H9 (cell line): ENCODE measurements around the gene SMAD6. TPM values are rescaled to one million over a fixed set of nuclear protein-coding genes. Genes with fewer than 3 reads are reported as not detected.

Source experiments
- DNase-seq: peaks from one replicate; pipeline ENCODE4 v3.0.0-alpha.2; 2017
- H2AFZ ChIP-seq: one replicate; pipeline ENCODE4 v1.6.1; 2013; ENCODE audit warnings: mild to moderate bottlenecking, low read length, control low read depth, moderate library complexity
- H2AK5ac ChIP-seq: 2 replicates; pipeline ENCODE4 v1.6.1; 2013; ENCODE audit warnings: low read length, control low read depth, mixed read lengths; ENCODE audit not compliant: insufficient read length
- H2BK120ac ChIP-seq: one replicate; pipeline ENCODE4 v1.6.1; 2013; ENCODE audit warnings: low read depth, mild to moderate bottlenecking, low read length, control low read depth, inconsistent platforms; ENCODE audit not compliant: poor library complexity, severe bottlenecking
- H2BK12ac ChIP-seq: 2 replicates; pipeline ENCODE4 v1.6.1; 2013; ENCODE audit warnings: low read length, control low read depth, mixed read lengths, low read depth; ENCODE audit not compliant: insufficient read length
- H2BK15ac ChIP-seq: 2 replicates; pipeline ENCODE4 v1.6.1; 2013; ENCODE audit warnings: low read depth, low read length, control low read depth
- H2BK20ac ChIP-seq: one replicate; pipeline ENCODE4 v1.6.1; 2013; ENCODE audit warnings: low read depth, mild to moderate bottlenecking, low read length, control low read depth, inconsistent platforms; ENCODE audit not compliant: poor library complexity, severe bottlenecking
- H2BK5ac ChIP-seq: 2 replicates; pipeline ENCODE4 v1.6.1; 2013; ENCODE audit warnings: low read length, control low read depth, mixed read lengths; ENCODE audit not compliant: insufficient read length
- H3K14ac ChIP-seq: 2 replicates; pipeline ENCODE4 v1.6.1; 2013; ENCODE audit warnings: low read length, control low read depth; ENCODE audit not compliant: insufficient read depth
- H3K18ac ChIP-seq: 2 replicates; pipeline ENCODE4 v1.6.1; 2013; ENCODE audit warnings: low read depth, mild to moderate bottlenecking, mixed read lengths, low read length, control low read depth; ENCODE audit not compliant: insufficient read length
- H3K23ac ChIP-seq: 2 replicates; pipeline ENCODE4 v1.6.1; 2013; ENCODE audit warnings: low read length, control low read depth, mixed read lengths, low read depth; ENCODE audit not compliant: insufficient read length
- H3K23me2 ChIP-seq: 2 replicates; pipeline ENCODE4 v1.6.1; 2013; ENCODE audit warnings: low read depth, mild to moderate bottlenecking, mixed read lengths, low read length, control low read depth; ENCODE audit not compliant: insufficient read length, poor library complexity, severe bottlenecking
- H3K27ac ChIP-seq: 2 replicates; pipeline ENCODE4 v1.5.1; 2013; ENCODE audit warnings: low read length, control low read depth, mixed read lengths, low read depth; ENCODE audit not compliant: insufficient read length
- H3K27me3 ChIP-seq: 2 replicates; pipeline ENCODE4 v1.6.1; 2013; ENCODE audit warnings: low read length, control low read depth, inconsistent platforms; ENCODE audit not compliant: insufficient read depth
- H3K4ac ChIP-seq: 2 replicates; pipeline ENCODE4 v1.6.1; 2013; ENCODE audit warnings: low read depth, mild to moderate bottlenecking, control low read depth, inconsistent platforms, low read length, moderate library complexity
- H3K4me1 ChIP-seq: 2 replicates; pipeline ENCODE4 v1.6.1; 2013; ENCODE audit warnings: low read length, control low read depth, inconsistent platforms; ENCODE audit not compliant: insufficient read depth
- H3K4me2 ChIP-seq: 2 replicates; pipeline ENCODE4 v1.6.1; 2013; ENCODE audit warnings: low read length, control low read depth, mixed read lengths; ENCODE audit not compliant: insufficient read length, insufficient read depth
- H3K56ac ChIP-seq: 2 replicates; pipeline ENCODE4 v1.6.1; 2013; ENCODE audit warnings: low read depth, mild to moderate bottlenecking, mixed read lengths, low read length, control low read depth; ENCODE audit not compliant: insufficient read length
- H3K79me1 ChIP-seq: 2 replicates; pipeline ENCODE4 v1.6.1; 2013; ENCODE audit warnings: low read depth, mild to moderate bottlenecking, moderate library complexity, low read length, control low read depth, inconsistent platforms; ENCODE audit not compliant: insufficient read depth, poor library complexity, severe bottlenecking
- H3K79me2 ChIP-seq: 2 replicates; pipeline ENCODE4 v1.6.1; 2013; ENCODE audit warnings: low read length, control low read depth, inconsistent platforms; ENCODE audit not compliant: insufficient read depth
- H3K9ac ChIP-seq: 2 replicates; pipeline ENCODE4 v1.6.1; 2013; ENCODE audit warnings: low read length, control low read depth, mixed read lengths; ENCODE audit not compliant: insufficient read length; ENCODE audit errors: extremely low read depth
- H3K9me3 ChIP-seq: one replicate; pipeline ENCODE4 v1.6.1; 2013; ENCODE audit warnings: low read depth, low read length, inconsistent platforms; ENCODE audit not compliant: control insufficient read depth
- H3T11ph ChIP-seq: one replicate; pipeline ENCODE4 v1.6.1; 2013; ENCODE audit warnings: mild to moderate bottlenecking, low read length, control low read depth, inconsistent platforms
- H4K20me1 ChIP-seq: one replicate; pipeline ENCODE4 v1.6.1; 2013; ENCODE audit not compliant: control insufficient read depth, insufficient read length, insufficient read depth
- H4K5ac ChIP-seq: 2 replicates; pipeline ENCODE4 v1.6.1; 2013; ENCODE audit warnings: low read depth, mild to moderate bottlenecking, mixed read lengths, low read length, control low read depth; ENCODE audit not compliant: insufficient read length
- H4K8ac ChIP-seq: replicated peaks from 2 replicates; pipeline ENCODE4 v1.6.1; 2013; ENCODE audit warnings: low read length, control low read depth, mixed read lengths, low read depth; ENCODE audit not compliant: insufficient read length
- H4K91ac ChIP-seq: 2 replicates; pipeline ENCODE4 v1.6.1; 2013; ENCODE audit warnings: low read depth, mild to moderate bottlenecking, moderate library complexity, mixed read lengths, low read length, control low read depth; ENCODE audit not compliant: insufficient read length
- H3K27ac Mint-ChIP-seq, 3 experiments: 2 replicates in 2 of 3; 3 replicates in 1 of 3; pipeline ENCODE4 v1.8.0; 2020 to 2021; ENCODE audit warnings: mixed read lengths in 3 of 3, mild to moderate bottlenecking in 1 of 3, moderate library complexity in 1 of 3
- H3K27me3 Mint-ChIP-seq: 2 replicates; pipeline ENCODE4 v1.8.0; 2021; ENCODE audit warnings: low read depth, mild to moderate bottlenecking, moderate library complexity, mixed read lengths
- H3K36me3 Mint-ChIP-seq, 3 experiments: 2 replicates in 2 of 3; 3 replicates in 1 of 3; pipeline ENCODE4 v1.8.0; 2020 to 2021; ENCODE audit warnings: low read depth in 3 of 3, mixed read lengths in 3 of 3; ENCODE audit not compliant: insufficient read depth in 1 of 3
- H3K4me1 Mint-ChIP-seq, 2 experiments: 2 replicates each; pipeline ENCODE4 v1.8.0; 2020; ENCODE audit warnings: mixed read lengths in 2 of 2
- H3K4me3 Mint-ChIP-seq, 2 experiments: 2 replicates in 1 of 2; 3 replicates in 1 of 2; pipeline ENCODE4 v1.8.0; 2020 to 2021; ENCODE audit warnings: mild to moderate bottlenecking in 2 of 2, mixed read lengths in 2 of 2, moderate library complexity in 1 of 2
- H3K9me3 Mint-ChIP-seq, 2 experiments: 2 replicates in 1 of 2; 3 replicates in 1 of 2; pipeline ENCODE4 v1.8.0; 2020; ENCODE audit warnings: mild to moderate bottlenecking in 2 of 2, mixed read lengths in 2 of 2, moderate library complexity in 1 of 2
- CTCF ChIP-seq: fragments of 200-600 bp; sonication (generic); conservative IDR thresholded peaks from 3 replicates; pipeline ENCODE4 v1.8.0; 2021; ENCODE audit warnings: antibody characterized with exemption, mild to moderate bottlenecking
- WGBS: extraction: QIAGEN DNeasy Blood & Tissue Kit; methylation state at CpG from one replicate; pipeline ENCODE4 v1.1.7; 2013; ENCODE audit warnings: missing lambda C conversion rate, low lambda C conversion rate, mixed read lengths; ENCODE audit not compliant: insufficient read length; ENCODE audit errors: extremely low coverage; 5-methylcytosine and 5-hydroxymethylcytosine counted together
- total RNA-seq: library from RNA; stranded (reverse); gene quantifications from 2 replicates; pipeline ENCODE4 v1.2.1, GENCODE V29; 2021

The SMAD6 gene
- total RNA-seq, 1 experiment from 2014 or later, result 6.0 TPM

- H3K27ac Mint-ChIP-seq, result no peak overlapping the region; a peak in 2 of 7 replicates
- H3K9me3 Mint-ChIP-seq, result peaks cover 6 to 10% of the 10 kb centered on the region in 2 experiments; a peak in 4 of 5 replicates
- TF ChIP-seq CTCF, result no peak
- Histone ChIP-seq H3K4ac (no peak overlapping the region), H3K9me3 (no peaks in the 10 kb centered on the region), H3K79me2 (no peaks in the 10 kb centered on the region), H3K4me1 (peaks cover 9% of the 10 kb centered on the region; the same call in 1 of the 2 replicates), H3K4me2 (no peak overlapping the region), H3K23ac (no peak overlapping the region), H3K14ac (no peak overlapping the region; the same call in 1 of the 2 replicates), H2BK20ac (no peak overlapping the region), H2BK120ac (no peak overlapping the region), H2BK15ac (no peak overlapping the region), H3T11ph (no peak overlapping the region), H4K8ac (no peak overlapping the region), H3K27me3 (no peaks in the 10 kb centered on the region), H4K91ac (no peak overlapping the region), H3K56ac (no peak overlapping the region), H3K9ac (no peak overlapping the region), H3K23me2 (no peaks in the 10 kb centered on the region), H4K20me1 (no peaks in the 10 kb centered on the region), H2BK12ac (no peak overlapping the region), H2AFZ (no peak overlapping the region), H2BK5ac (no peak overlapping the region), H3K79me1 (no peaks in the 10 kb centered on the region), H3K27ac (no peak overlapping the region), H2AK5ac (no peak overlapping the region), H4K5ac (no peak overlapping the region), H3K18ac (no peak overlapping the region)
- WGBS, result no CpG with 5 or more reads among the region's 7 CpGs
- no peak overlapping the region for H3K4me3 Mint-ChIP-seq
- no peak for DNase-seq
- peaks cover 55 to 59% of the 10 kb centered on the region in 2 experiments for H3K4me1 Mint-ChIP-seq
- no peaks in the 10 kb centered on the region for H3K27me3 Mint-ChIP-seq
- H3K36me3 Mint-ChIP-seq, result peaks cover 6 to 11% (median 7%) of the 10 kb centered on the region in 3 experiments
Observed at GRCh38 chr15:66751579-66751978, 49.5 kb downstream of the SMAD6 start.
